Gastroesophageal sphincter (tissue), 4 donors: ENCODE results near the gene GPR78. TPM values are rescaled to one million over a fixed set of nuclear protein-coding genes. Genes with fewer than 3 reads are reported as not detected.

Experiments
- ATAC-seq: fragments of 150-250 bp; one replicate; pipeline ENCODE4 v1.9.1; 2016; ENCODE audit warnings: mild to moderate bottlenecking, moderate library complexity
- H3K27ac ChIP-seq, 4 donors: fragments of 200-600 bp; sonication (generic) in 3 of 4; 1 replicate in 3 of 4; 2 replicates in 1 of 4; pipeline ENCODE4 v1.5.1; 2016 to 2019
- H3K27me3 ChIP-seq: fragments of 200-600 bp; sonication (generic); one replicate; pipeline ENCODE4 v1.5.1; 2019
- H3K36me3 ChIP-seq, 2 donors: fragments of 200-600 bp; sonication (generic); one replicate each; pipeline ENCODE4 v1.5.1; 2019; ENCODE audit warnings: control low read depth in 1 of 2
- H3K4me1 ChIP-seq, 3 donors: fragments of 200-600 bp; sonication (generic); 1 replicate in 2 of 3; 2 replicates in 1 of 3; pipeline ENCODE4 v1.5.1; 2016 to 2019; ENCODE audit warnings: control low read depth in 2 of 3
- H3K4me3 ChIP-seq, 2 donors: fragments of 200-600 bp; sonication (generic); one replicate each; pipeline ENCODE4 v1.5.1; 2019; ENCODE audit warnings: mild to moderate bottlenecking in 1 of 2, moderate library complexity in 1 of 2
- H3K9me3 ChIP-seq, 3 donors: fragments of 200-600 bp; sonication (generic); one replicate each; pipeline ENCODE4 v1.5.1; 2017 to 2019; ENCODE audit warnings: control low read depth in 2 of 3
- CTCF ChIP-seq, 4 experiments: fragments of 200-600 bp in 2 of 4; fragments of 450-650 bp in 2 of 4; sonication (generic) in 1 of 4; IDR thresholded peaks; one replicate each; pipeline ENCODE4 v1.5.1; 2017 to 2019; ENCODE audit warnings: antibody characterized with exemption in 4 of 4, mild to moderate bottlenecking in 2 of 4, moderate library complexity in 2 of 4
- EP300 ChIP-seq: sonication (generic); formaldehyde crosslinking; IDR thresholded peaks from one replicate; pipeline ENCODE4 v1.6.1; 2017; ENCODE audit warnings: antibody characterized with exemption, mild to moderate bottlenecking
- POLR2A ChIP-seq, 2 donors: fragments of 450-650 bp; IDR thresholded peaks; one replicate each; pipeline ENCODE4 v1.6.1; 2017; ENCODE audit warnings: antibody characterized with exemption in 2 of 2, mild to moderate bottlenecking in 2 of 2, moderate library complexity in 1 of 2
- POLR2AphosphoS5 ChIP-seq: sonication (generic); formaldehyde crosslinking; IDR thresholded peaks from one replicate; pipeline ENCODE4 v1.6.1; 2017; ENCODE audit warnings: antibody characterized with exemption
- WGBS, 2 donors: methylation state at CpG; one replicate each; pipeline ENCODE4 v1.1.5; 2018; ENCODE audit warnings: low coverage in 1 of 2; 5-methylcytosine and 5-hydroxymethylcytosine counted together
- total RNA-seq, 4 donors: library from RNA; depleted of rRNA; stranded (reverse); fragments of >200 nt; gene quantifications; one replicate each; pipeline ENCODE4 v1.1.0, GENCODE V29; 2016

The GPR78 gene
- total RNA-seq, 4 donors from 2014 or later, result not detected

- Histone ChIP-seq H3K27me3 (peaks cover 94% of the 10 kb centered on the region), H3K9me3 (no peaks in the 10 kb centered on the region), H3K36me3 (no peaks in the 10 kb centered on the region), H3K4me3 (no peak overlapping the region), H3K4me1 (no peaks in the 10 kb centered on the region), H3K27ac (no peak overlapping the region)
- no peak for TF ChIP-seq EP300
- no peak for TF ChIP-seq CTCF (IDR thresholded peaks at IDR 0.05)
- no peak for TF ChIP-seq POLR2A (IDR thresholded peaks at IDR 0.05)
- TF ChIP-seq POLR2AphosphoS5, result no peak
- WGBS, 2 donors, result 100% methylated on average over 1 of the region's 66 CpGs; no CpG with 5 or more reads in 1 of the 2 donors
- no peak for ATAC-seq
Measured at GRCh38 chr4:8581094-8581861, 1.1 kb downstream of the GPR78 start.

GRCh38 chr4:8582016-8582415 is 1.8 kb downstream of the GPR78 start:
- H3K27ac ChIP-seq, result no peak overlapping the region
- H3K4me1 ChIP-seq, result no peaks in the 10 kb centered on the region
- H3K36me3 ChIP-seq, result no peaks in the 10 kb centered on the region
- ATAC-seq, result no peak
- H3K4me3 ChIP-seq, result no peak overlapping the region
- H3K27me3 ChIP-seq, result peaks cover 99% of the 10 kb centered on the region
- no peak for TF ChIP-seq CTCF (IDR thresholded peaks at IDR 0.05)
- no peak for TF ChIP-seq EP300
- TF ChIP-seq POLR2A (IDR thresholded peaks at IDR 0.05), result no peak
- TF ChIP-seq POLR2AphosphoS5, result no peak
- no peaks in the 10 kb centered on the region for H3K9me3 ChIP-seq
- 40 to 100% methylated on average over 1 of the region's 2 CpGs for WGBS, 2 donors

- no peak overlapping the region for H3K4me3 ChIP-seq
- no peaks in the 10 kb centered on the region for H3K9me3 ChIP-seq
- no peak for TF ChIP-seq EP300
- no peak for TF ChIP-seq CTCF (IDR thresholded peaks at IDR 0.05)
- TF ChIP-seq POLR2AphosphoS5, result no peak
- TF ChIP-seq POLR2A (IDR thresholded peaks at IDR 0.05), result no peak
- H3K4me1 ChIP-seq, result no peaks in the 10 kb centered on the region
- no peaks in the 10 kb centered on the region for H3K36me3 ChIP-seq
- ATAC-seq, result no peak
- H3K27me3 ChIP-seq, result peaks cover 99% of the 10 kb centered on the region
- 60% methylated on average over 1 of the region's 12 CpGs; no CpG with 5 or more reads in 1 of the 2 donors for WGBS, 2 donors
- H3K27ac ChIP-seq, result no peak overlapping the region
Measured at GRCh38 chr4:8582436-8582835, 2.2 kb downstream of the GPR78 start.

GRCh38 chr4:8582941-8583654 is 2.9 kb downstream of the GPR78 start:
- Histone ChIP-seq H3K4me3 (no peak overlapping the region), H3K4me1 (no peaks in the 10 kb centered on the region), H3K27me3 (peaks cover 99% of the 10 kb centered on the region), H3K36me3 (no peaks in the 10 kb centered on the region), H3K27ac (no peak overlapping the region), H3K9me3 (no peaks in the 10 kb centered on the region)
- WGBS, 2 donors, result 31% methylated on average over 4 of the region's 9 CpGs; no CpG with 5 or more reads in 1 of the 2 donors
- ATAC-seq, result no peak
- TF ChIP-seq POLR2A (IDR thresholded peaks at IDR 0.05) (no peak), EP300 (no peak)

GRCh38 chr4:8583655-8584025 is 3.4 kb downstream of the GPR78 start:
- H3K36me3 ChIP-seq, result no peaks in the 10 kb centered on the region
- H3K4me3 ChIP-seq, result no peak overlapping the region
- H3K27me3 ChIP-seq, result peaks cover 98% of the 10 kb centered on the region
- ATAC-seq, result no peak
- no peaks in the 10 kb centered on the region for H3K4me1 ChIP-seq
- no peaks in the 10 kb centered on the region for H3K9me3 ChIP-seq
- 74 to 80% methylated on average over 1 to 3 of the region's 4 CpGs for WGBS, 2 donors
- no peak overlapping the region for H3K27ac ChIP-seq
- TF ChIP-seq EP300 (no peak), POLR2AphosphoS5 (no peak), CTCF (IDR thresholded peaks at IDR 0.05) (no peak), POLR2A (IDR thresholded peaks at IDR 0.05) (no peak)
